ENCODE measurements around the gene CD163L1. TPM values are rescaled to one million over a fixed set of nuclear protein-coding genes. Genes with fewer than 3 reads are reported as not detected.

The CD163L1 gene
- 0.59 and 8.1 TPM in 2 replicates for total RNA-seq (ENCODE audit: low replicate concordance)

GRCh38 chr12:7444076-7444475, at the start of gene CD163L1:
Gene CD163L1, minus strand, starts transcription at chr12:7444153. Its CDS starts 26 bp downstream, at chr12:7444127.

Other genes with a start within 250 kb of the CD163L1 start
- gene ACSM4, start 140.1 kb downstream of the CD163L1 start, total RNA-seq (ENCODE audit: low replicate concordance): not detected in 2 replicates
- not detected in 2 replicates for gene CD163, start 59.6 kb upstream of the CD163L1 start, total RNA-seq (ENCODE audit: low replicate concordance)
- not detected in 2 replicates for gene APOBEC1, start 221.8 kb upstream of the CD163L1 start, total RNA-seq (ENCODE audit: low replicate concordance)

Data from smooth muscle cell of the coronary artery (primary cell).